Keratinocyte (primary cell): ENCODE results near the gene AGR3.

Source experiments
- EZH2 ChIP-seq: IDR thresholded peaks from one replicate; pipeline ENCODE4 v1.6.1; 2012; ENCODE audit warnings: inconsistent platforms, mild to moderate bottlenecking, low read length, moderate library complexity
- TF ChIP-seq, protein P1 (sequence below), 3 experiments: IDR thresholded peaks in 1 of 3; conservative IDR thresholded peaks in 1 of 3; optimal IDR thresholded peaks in 1 of 3; 2 replicates in 2 of 3; 3 replicates in 1 of 3; pipeline versions ENCODE3 to v1.5.1; 2011; ENCODE audit warnings: low read length in 3 of 3, mild to moderate bottlenecking in 3 of 3, moderate library complexity in 2 of 3, control low read depth in 1 of 3, inconsistent platforms in 1 of 3; ENCODE audit not compliant: insufficient read depth in 2 of 3; ENCODE audit errors: extremely low read depth in 1 of 3

- no peak for TF ChIP-seq EZH2
- TF ChIP-seq, protein P1, sequence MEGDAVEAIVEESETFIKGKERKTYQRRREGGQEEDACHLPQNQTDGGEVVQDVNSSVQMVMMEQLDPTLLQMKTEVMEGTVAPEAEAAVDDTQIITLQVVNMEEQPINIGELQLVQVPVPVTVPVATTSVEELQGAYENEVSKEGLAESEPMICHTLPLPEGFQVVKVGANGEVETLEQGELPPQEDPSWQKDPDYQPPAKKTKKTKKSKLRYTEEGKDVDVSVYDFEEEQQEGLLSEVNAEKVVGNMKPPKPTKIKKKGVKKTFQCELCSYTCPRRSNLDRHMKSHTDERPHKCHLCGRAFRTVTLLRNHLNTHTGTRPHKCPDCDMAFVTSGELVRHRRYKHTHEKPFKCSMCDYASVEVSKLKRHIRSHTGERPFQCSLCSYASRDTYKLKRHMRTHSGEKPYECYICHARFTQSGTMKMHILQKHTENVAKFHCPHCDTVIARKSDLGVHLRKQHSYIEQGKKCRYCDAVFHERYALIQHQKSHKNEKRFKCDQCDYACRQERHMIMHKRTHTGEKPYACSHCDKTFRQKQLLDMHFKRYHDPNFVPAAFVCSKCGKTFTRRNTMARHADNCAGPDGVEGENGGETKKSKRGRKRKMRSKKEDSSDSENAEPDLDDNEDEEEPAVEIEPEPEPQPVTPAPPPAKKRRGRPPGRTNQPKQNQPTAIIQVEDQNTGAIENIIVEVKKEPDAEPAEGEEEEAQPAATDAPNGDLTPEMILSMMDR (optimal IDR thresholded peaks at IDR 0.05 in 1 of 3, IDR thresholded peaks at IDR 0.05 in 1 of 3, conservative IDR thresholded peaks at IDR 0.05 in 1 of 3; ENCODE audit: extremely low read depth in 1 of 3, insufficient read depth in 2 of 3, low read length in 3 of 3): no peak
These were observed 5.9 kb downstream of the AGR3 start for GRCh38 chr7:16875861-16876260.
